K562 (cell line): ENCODE measurements around the gene RNF17. TPM values are rescaled to one million over a fixed set of nuclear protein-coding genes. Genes with fewer than 3 reads are reported as not detected.
A peak's percentile ranks its signal among the peaks of the same experiment; 100 is the strongest.

Source experiments
- CHD1 ChIP-seq: fragments of 200-600 bp; sonication (generic); IDR thresholded peaks from one replicate; pipeline ENCODE4 v1.6.1; 2012; ENCODE audit warnings: mild to moderate bottlenecking, moderate library complexity, low read length, inconsistent platforms
- ELK1 ChIP-seq: sonication (generic); formaldehyde crosslinking; IDR thresholded peaks from 2 replicates; pipeline ENCODE4 v1.8.1; 2022; ENCODE audit warnings: missing genetic modification reagents
- FOXA1 ChIP-seq: fragments of 450-650 bp; IDR thresholded peaks from 2 replicates; pipeline ENCODE4 v1.6.1; 2016; ENCODE audit warnings: mild to moderate bottlenecking, borderline replicate concordance
- KLF1 ChIP-seq: fragments of 450-650 bp; IDR thresholded peaks from 2 replicates; pipeline ENCODE4 v1.6.1; 2016; ENCODE audit warnings: missing genetic modification characterization, missing compliant biosample characterization
- KLF6 ChIP-seq: fragments of 250-450 bp; sonication (Bioruptor Pico); IDR thresholded peaks from 2 replicates; pipeline ENCODE4 v1.4.0; 2020; ENCODE audit warnings: mild to moderate bottlenecking, moderate library complexity, borderline replicate concordance
- NBN ChIP-seq: fragments of 450-650 bp; IDR thresholded peaks from 2 replicates; pipeline ENCODE4 v1.6.1; 2016; ENCODE audit warnings: low read depth, mild to moderate bottlenecking
- NFIC ChIP-seq: fragments of 450-650 bp; IDR thresholded peaks from 2 replicates; pipeline ENCODE4 v1.6.1; 2017; ENCODE audit warnings: mild to moderate bottlenecking, inconsistent platforms
- PCBP2 ChIP-seq: fragments of 200-400 bp; formaldehyde crosslinking; IDR thresholded peaks from 2 replicates; pipeline ENCODE4 v1.6.1; 2018; ENCODE audit warnings: low read length, low read depth, mild to moderate bottlenecking, moderate library complexity; ENCODE audit not compliant: poor library complexity, severe bottlenecking
- PHTF2 ChIP-seq: fragments of 250-450 bp; sonication (Bioruptor Pico); IDR thresholded peaks from 2 replicates; pipeline ENCODE4 v1.5.0; 2021; ENCODE audit warnings: mild to moderate bottlenecking
- POLR2H ChIP-seq: IDR thresholded peaks from 2 replicates; pipeline ENCODE4 v1.6.1; 2016; ENCODE audit warnings: missing genetic modification characterization, low read depth, mild to moderate bottlenecking, control low read depth, missing compliant biosample characterization, moderate library complexity
- SNAPC5 ChIP-seq: fragments of 250-450 bp; sonication (Bioruptor Pico); IDR thresholded peaks from 2 replicates; pipeline ENCODE4 v1.8.0; 2021; ENCODE audit warnings: moderate library complexity, mild to moderate bottlenecking, inconsistent platforms
- ZBTB1 ChIP-seq: sonication (generic); formaldehyde crosslinking; IDR thresholded peaks from 2 replicates; pipeline ENCODE4 v1.8.1; 2023; ENCODE audit warnings: missing genetic modification reagents, low read depth, mild to moderate bottlenecking, borderline replicate concordance
- ZHX1 ChIP-seq: fragments of 150-350 bp; conservative IDR thresholded peaks from 2 replicates; pipeline ENCODE4 v1.6.1; 2014; ENCODE audit warnings: low read length
- ZNF707 ChIP-seq: fragments of 250-450 bp; sonication (Bioruptor Pico); conservative IDR thresholded peaks from 2 replicates; pipeline ENCODE4 v1.8.0; 2022; ENCODE audit warnings: inconsistent platforms, mild to moderate bottlenecking, moderate library complexity
- polyA plus RNA-seq, 8 experiments: library from polyadenylated mRNA; depleted of rRNA in 4 of 8; stranded (reverse) in 5 of 8; unstranded in 3 of 8; fragments of >200 nt; fragmentation: Nextera tagmentation in 2 of 8; fragmentation: Illumina TruSeq in 1 of 8; extraction: Ambion mirVana in 2 of 8; extraction: Trizol in 1 of 8; gene quantifications; 2 replicates each; pipeline versions ENCODE4 v1.2.1 to v1.2.3, GENCODE V29; 2011 to 2014; ENCODE audit warnings: inconsistent platforms in 1 of 8, missing spikeins in 1 of 8
- total RNA-seq, 7 experiments: library from RNA; depleted of rRNA in 6 of 7; stranded (reverse); fragments of >200 nt in 6 of 7; fragmentation: Illumina TruSeq in 2 of 7; extraction: Trizol in 2 of 7; gene quantifications; 2 replicates each; pipeline versions ENCODE4 v1.2.1 to v1.2.3, GENCODE V29; 2011 to 2021; ENCODE audit warnings: low replicate concordance in 1 of 7
- TF ChIP-seq, protein P1 (sequence below): fragments of 200-800 bp; sonication (Bioruptor generic); IDR thresholded peaks from 2 replicates; pipeline ENCODE4 v1.6.1; 2017; ENCODE audit warnings: missing genetic modification characterization, missing compliant biosample characterization
- TF ChIP-seq, protein P2 (sequence below): sonication (generic); formaldehyde crosslinking; IDR thresholded peaks from 2 replicates; pipeline ENCODE4 v1.8.0; 2023; ENCODE audit warnings: missing genetic modification reagents, mild to moderate bottlenecking, borderline replicate concordance

The RNF17 gene
- total and polyA plus RNA-seq, 9 of the 15 experiments (the other 6 are each of a cell fraction or from before 2014, with no cell fraction given): 0.11 to 0.90 (median 0.58) TPM

DNA sequence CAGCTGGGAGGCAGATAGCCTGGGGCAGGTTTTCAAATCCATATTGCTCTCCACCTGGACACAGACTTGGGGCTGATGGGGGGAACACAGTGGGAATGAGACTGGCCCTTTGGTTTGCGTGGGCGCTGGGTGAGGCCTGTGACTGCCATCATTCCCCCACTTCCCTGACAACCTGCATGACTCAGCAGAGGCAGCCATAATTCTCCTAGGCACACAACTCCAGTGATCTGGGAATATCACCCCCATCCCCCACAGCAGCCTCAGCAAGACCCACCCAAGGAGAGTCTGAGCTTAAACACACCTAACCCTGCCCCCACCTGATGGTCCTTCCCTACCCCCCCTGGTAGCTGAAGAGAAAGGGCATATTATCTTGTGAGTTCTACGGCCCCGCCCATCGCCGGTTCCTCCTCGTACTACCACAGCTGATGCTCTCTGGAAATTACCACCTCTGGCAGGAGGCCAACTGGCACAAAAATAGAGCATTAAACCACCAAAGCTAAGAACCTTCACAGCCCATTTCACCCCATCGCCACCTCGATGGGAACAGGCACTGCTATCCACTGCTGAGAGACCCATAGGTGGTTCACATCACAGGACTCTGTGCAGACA, 71.0 kb downstream of the RNF17 start (continued):
- TF ChIP-seq PCBP2 (no peak), KLF1 (tag) (no peak), NFIC (peak; percentile 82), SNAPC5 (CRISPR knock-in tag) (no peak), ZBTB1 (CRISPR knock-in tag) (no peak), CHD1 (no peak), ZNF707 (CRISPR knock-in tag) (no peak), FOXA1 (no peak), POLR2H (tag) (no peak), ELK1 (no peak), PHTF2 (no peak), ZHX1 (no peak), NBN (no peak), KLF6 (CRISPR knock-in tag) (no peak)
- TF ChIP-seq, protein P1, sequence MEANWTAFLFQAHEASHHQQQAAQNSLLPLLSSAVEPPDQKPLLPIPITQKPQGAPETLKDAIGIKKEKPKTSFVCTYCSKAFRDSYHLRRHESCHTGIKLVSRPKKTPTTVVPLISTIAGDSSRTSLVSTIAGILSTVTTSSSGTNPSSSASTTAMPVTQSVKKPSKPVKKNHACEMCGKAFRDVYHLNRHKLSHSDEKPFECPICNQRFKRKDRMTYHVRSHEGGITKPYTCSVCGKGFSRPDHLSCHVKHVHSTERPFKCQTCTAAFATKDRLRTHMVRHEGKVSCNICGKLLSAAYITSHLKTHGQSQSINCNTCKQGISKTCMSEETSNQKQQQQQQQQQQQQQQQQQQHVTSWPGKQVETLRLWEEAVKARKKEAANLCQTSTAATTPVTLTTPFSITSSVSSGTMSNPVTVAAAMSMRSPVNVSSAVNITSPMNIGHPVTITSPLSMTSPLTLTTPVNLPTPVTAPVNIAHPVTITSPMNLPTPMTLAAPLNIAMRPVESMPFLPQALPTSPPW (CRISPR knock-in tag): no peak
- TF ChIP-seq, protein P2, sequence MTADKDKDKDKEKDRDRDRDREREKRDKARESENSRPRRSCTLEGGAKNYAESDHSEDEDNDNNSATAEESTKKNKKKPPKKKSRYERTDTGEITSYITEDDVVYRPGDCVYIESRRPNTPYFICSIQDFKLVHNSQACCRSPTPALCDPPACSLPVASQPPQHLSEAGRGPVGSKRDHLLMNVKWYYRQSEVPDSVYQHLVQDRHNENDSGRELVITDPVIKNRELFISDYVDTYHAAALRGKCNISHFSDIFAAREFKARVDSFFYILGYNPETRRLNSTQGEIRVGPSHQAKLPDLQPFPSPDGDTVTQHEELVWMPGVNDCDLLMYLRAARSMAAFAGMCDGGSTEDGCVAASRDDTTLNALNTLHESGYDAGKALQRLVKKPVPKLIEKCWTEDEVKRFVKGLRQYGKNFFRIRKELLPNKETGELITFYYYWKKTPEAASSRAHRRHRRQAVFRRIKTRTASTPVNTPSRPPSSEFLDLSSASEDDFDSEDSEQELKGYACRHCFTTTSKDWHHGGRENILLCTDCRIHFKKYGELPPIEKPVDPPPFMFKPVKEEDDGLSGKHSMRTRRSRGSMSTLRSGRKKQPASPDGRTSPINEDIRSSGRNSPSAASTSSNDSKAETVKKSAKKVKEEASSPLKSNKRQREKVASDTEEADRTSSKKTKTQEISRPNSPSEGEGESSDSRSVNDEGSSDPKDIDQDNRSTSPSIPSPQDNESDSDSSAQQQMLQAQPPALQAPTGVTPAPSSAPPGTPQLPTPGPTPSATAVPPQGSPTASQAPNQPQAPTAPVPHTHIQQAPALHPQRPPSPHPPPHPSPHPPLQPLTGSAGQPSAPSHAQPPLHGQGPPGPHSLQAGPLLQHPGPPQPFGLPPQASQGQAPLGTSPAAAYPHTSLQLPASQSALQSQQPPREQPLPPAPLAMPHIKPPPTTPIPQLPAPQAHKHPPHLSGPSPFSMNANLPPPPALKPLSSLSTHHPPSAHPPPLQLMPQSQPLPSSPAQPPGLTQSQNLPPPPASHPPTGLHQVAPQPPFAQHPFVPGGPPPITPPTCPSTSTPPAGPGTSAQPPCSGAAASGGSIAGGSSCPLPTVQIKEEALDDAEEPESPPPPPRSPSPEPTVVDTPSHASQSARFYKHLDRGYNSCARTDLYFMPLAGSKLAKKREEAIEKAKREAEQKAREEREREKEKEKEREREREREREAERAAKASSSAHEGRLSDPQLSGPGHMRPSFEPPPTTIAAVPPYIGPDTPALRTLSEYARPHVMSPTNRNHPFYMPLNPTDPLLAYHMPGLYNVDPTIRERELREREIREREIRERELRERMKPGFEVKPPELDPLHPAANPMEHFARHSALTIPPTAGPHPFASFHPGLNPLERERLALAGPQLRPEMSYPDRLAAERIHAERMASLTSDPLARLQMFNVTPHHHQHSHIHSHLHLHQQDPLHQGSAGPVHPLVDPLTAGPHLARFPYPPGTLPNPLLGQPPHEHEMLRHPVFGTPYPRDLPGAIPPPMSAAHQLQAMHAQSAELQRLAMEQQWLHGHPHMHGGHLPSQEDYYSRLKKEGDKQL: no peak
